OCI-M1 (cell line): ENCODE results near the gene PPFIA3.

Experiments
- DNase-seq: peaks from one replicate; lab custom pipeline; 2025; lab: John Stamatoyannopoulos, UW

Gene PPFIA3

GRCh38 chr19:49182848-49183375, 63.6 kb downstream of the PPFIA3 start:
- no peak for DNase-seq

GRCh38 chr19:49186108-49186507, 66.8 kb downstream of the PPFIA3 start:
- DNase-seq, result no peak

- DNase-seq, result no peak
These were observed 69.4 kb downstream of the PPFIA3 start for GRCh38 chr19:49188626-49189200.

GRCh38 chr19:49189259-49189658, 69.9 kb downstream of the PPFIA3 start:
- no peak for DNase-seq

GRCh38 chr19:49190781-49191180, 71.4 kb downstream of the PPFIA3 start:
- DNase-seq, result no peak

GRCh38 chr19:49193822-49194394, 74.6 kb downstream of the PPFIA3 start:
- no peak for DNase-seq

- DNase-seq, result no peak
These were observed 75.1 kb downstream of the PPFIA3 start for GRCh38 chr19:49194408-49194807.

- no peak for DNase-seq
These were observed 77.3 kb downstream of the PPFIA3 start for GRCh38 chr19:49196527-49197240.

GRCh38 chr19:49200238-49200862, 81.0 kb downstream of the PPFIA3 start:
- DNase-seq, result peak; percentile 37
